ENCODE results near the gene NCOA5.

DNA sequence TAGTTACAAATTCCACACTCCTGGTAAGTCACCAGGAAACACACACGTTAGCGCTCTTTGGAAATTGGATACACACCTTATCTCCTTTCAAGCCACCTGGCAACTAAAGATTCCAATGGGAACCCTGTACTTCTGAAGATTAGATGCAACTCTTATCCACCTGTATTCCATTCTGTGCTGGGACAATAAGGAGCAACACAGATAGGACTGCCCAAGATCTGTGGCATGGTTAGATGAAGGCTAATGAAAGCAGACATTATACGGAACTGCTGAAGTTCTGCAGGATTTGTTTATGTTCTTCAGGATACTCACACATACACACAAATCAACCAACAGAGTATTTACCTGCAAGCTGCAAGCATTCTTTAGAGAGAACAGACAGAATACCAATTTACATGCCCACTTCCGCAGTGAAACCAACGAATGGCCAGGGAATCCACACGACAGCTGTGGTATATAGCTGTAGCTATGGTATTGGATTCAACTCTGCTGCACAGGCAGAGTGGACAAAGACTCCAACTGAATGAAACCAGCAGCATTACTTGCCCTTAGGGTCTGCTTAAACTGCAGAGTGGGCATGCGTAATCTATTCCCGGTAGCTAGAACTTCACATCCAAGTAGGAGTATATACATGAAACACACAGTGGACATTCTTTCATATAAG, 12.0 kb downstream of the NCOA5 start:
- TF ChIP-seq, protein P1, sequence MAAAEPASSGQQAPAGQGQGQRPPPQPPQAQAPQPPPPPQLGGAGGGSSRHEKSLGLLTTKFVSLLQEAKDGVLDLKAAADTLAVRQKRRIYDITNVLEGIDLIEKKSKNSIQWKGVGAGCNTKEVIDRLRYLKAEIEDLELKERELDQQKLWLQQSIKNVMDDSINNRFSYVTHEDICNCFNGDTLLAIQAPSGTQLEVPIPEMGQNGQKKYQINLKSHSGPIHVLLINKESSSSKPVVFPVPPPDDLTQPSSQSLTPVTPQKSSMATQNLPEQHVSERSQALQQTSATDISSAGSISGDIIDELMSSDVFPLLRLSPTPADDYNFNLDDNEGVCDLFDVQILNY (CRISPR knock-in tag; IDR thresholded peaks at IDR 0.05), result no peak
- TF ChIP-seq, protein P2, sequence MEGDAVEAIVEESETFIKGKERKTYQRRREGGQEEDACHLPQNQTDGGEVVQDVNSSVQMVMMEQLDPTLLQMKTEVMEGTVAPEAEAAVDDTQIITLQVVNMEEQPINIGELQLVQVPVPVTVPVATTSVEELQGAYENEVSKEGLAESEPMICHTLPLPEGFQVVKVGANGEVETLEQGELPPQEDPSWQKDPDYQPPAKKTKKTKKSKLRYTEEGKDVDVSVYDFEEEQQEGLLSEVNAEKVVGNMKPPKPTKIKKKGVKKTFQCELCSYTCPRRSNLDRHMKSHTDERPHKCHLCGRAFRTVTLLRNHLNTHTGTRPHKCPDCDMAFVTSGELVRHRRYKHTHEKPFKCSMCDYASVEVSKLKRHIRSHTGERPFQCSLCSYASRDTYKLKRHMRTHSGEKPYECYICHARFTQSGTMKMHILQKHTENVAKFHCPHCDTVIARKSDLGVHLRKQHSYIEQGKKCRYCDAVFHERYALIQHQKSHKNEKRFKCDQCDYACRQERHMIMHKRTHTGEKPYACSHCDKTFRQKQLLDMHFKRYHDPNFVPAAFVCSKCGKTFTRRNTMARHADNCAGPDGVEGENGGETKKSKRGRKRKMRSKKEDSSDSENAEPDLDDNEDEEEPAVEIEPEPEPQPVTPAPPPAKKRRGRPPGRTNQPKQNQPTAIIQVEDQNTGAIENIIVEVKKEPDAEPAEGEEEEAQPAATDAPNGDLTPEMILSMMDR (IDR thresholded peaks at IDR 0.05), result no peak
